ENCODE results near the gene AVPR1A.

- no peak for TF ChIP-seq EZH2phosphoT487 (IDR thresholded peaks at IDR 0.05; ENCODE audit: insufficient read depth, low read depth)
- TF ChIP-seq EZH2 (IDR thresholded peaks at IDR 0.05; ENCODE audit: insufficient read depth, poor library complexity, severe bottlenecking): no peak
Measured at GRCh38 chr12:63095369-63095980, 55.5 kb downstream of the AVPR1A start.
